Activated CD4-positive, alpha-beta T cell treated with anti-CD3 and anti-CD28 coated beads, Interleukin-2, amount 10 ng/mL, durations not matched to agents 24 days and 14 days (primary cell): ENCODE measurements around the gene LACTB. TPM values are rescaled to one million over a fixed set of nuclear protein-coding genes. Genes with fewer than 3 reads are reported as not detected.
A peak's percentile ranks its signal among the peaks of the same experiment; 100 is the strongest.

Experiments
- DNase-seq: peaks from one replicate; pipeline ENCODE4 v3.0.0; 2022
- H3K27ac Mint-ChIP-seq: one replicate; pipeline ENCODE4 v1.8.0; 2022; ENCODE audit warnings: mild to moderate bottlenecking, mixed read lengths
- H3K27me3 Mint-ChIP-seq: one replicate; pipeline ENCODE4 v1.8.0; 2022; ENCODE audit warnings: mixed read lengths
- H3K36me3 Mint-ChIP-seq: one replicate; pipeline ENCODE4 v1.8.0; 2022; ENCODE audit warnings: low read depth, mild to moderate bottlenecking, mixed read lengths
- H3K4me1 Mint-ChIP-seq: one replicate; pipeline ENCODE4 v1.8.0; 2021; ENCODE audit warnings: mixed read lengths
- H3K4me3 Mint-ChIP-seq: one replicate; pipeline ENCODE4 v1.8.0; 2022; ENCODE audit warnings: mild to moderate bottlenecking, moderate library complexity, mixed read lengths
- H3K9me3 Mint-ChIP-seq: one replicate; pipeline ENCODE4 v1.8.0; 2021; ENCODE audit warnings: mixed read lengths
- intact Hi-C: fragments of 100-400 bp; cut with micrococcal nuclease; formaldehyde crosslinking; loops from one replicate; pipeline ENCODE4 v1.15.1; 2023
- total RNA-seq: library from RNA; stranded (reverse); gene quantifications from 2 replicates; pipeline ENCODE4 v1.2.3, GENCODE V29; 2022

The LACTB gene, protein sequence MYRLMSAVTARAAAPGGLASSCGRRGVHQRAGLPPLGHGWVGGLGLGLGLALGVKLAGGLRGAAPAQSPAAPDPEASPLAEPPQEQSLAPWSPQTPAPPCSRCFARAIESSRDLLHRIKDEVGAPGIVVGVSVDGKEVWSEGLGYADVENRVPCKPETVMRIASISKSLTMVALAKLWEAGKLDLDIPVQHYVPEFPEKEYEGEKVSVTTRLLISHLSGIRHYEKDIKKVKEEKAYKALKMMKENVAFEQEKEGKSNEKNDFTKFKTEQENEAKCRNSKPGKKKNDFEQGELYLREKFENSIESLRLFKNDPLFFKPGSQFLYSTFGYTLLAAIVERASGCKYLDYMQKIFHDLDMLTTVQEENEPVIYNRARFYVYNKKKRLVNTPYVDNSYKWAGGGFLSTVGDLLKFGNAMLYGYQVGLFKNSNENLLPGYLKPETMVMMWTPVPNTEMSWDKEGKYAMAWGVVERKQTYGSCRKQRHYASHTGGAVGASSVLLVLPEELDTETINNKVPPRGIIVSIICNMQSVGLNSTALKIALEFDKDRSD
- total RNA-seq: 15.7 and 18.1 TPM in 2 replicates

DNA sequence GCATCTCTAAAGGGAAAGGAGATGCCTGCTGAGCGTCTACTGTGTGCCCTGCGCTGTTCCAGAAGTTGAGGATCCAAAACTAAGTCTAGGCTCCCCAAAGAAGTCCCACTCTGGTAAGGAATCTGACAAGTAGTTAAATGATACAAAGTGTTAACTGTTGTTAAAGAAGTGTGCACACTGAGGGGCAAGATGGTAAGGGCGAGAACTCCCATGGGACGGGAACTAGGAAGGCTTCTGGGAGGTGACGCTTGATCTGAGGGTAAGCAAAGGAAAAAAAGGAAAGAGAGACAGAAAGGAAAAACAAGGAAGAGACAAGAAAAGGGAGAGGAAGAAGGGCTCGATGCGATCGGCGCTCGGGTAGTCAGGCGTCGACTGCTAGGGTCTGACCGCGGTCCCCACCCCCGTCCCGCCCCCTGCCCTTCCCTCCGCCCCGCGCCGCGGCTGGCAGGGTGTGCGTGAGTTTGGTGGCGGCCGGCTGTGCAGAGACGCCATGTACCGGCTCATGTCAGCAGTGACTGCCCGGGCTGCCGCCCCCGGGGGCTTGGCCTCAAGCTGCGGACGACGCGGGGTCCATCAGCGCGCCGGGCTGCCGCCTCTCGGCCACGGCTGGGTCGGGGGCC lies at the start of gene LACTB:
Gene LACTB (plus strand): TSS at position 480 of the 620 bp plus-strand sequence. CDS start 11 bp downstream, at position 491.
- Mint-ChIP-seq H3K27ac (peak within 1 kb of the TSS; percentile 85), H3K4me3 (peak within 1 kb of the TSS; percentile 94), H3K9me3 (peaks cover 18% of the 10 kb centered on the region), H3K27me3 (no peaks in the 10 kb centered on the region), H3K36me3 (peaks cover 26% of the 10 kb centered on the region), H3K4me1 (peaks cover 8% of the 10 kb centered on the region)
- peak; percentile 93 for DNase-seq
- intact Hi-C loops: loop anchor here (1.0 kb wide), 3 partner anchors 36 to 73 kb away; partner anchors contain the start of genes RAB8B and RPS27L

- Mint-ChIP-seq H3K36me3 (no peaks in the 10 kb centered on the region), H3K27ac (no peak overlapping the region), H3K27me3 (no peaks in the 10 kb centered on the region), H3K9me3 (no peaks in the 10 kb centered on the region), H3K4me3 (no peak overlapping the region), H3K4me1 (peaks cover 7% of the 10 kb centered on the region)
- intact Hi-C loops: no loop called here
- no peak for DNase-seq
Observed at GRCh38 chr15:63072023-63072650, 49.5 kb upstream of the LACTB start.

DNA sequence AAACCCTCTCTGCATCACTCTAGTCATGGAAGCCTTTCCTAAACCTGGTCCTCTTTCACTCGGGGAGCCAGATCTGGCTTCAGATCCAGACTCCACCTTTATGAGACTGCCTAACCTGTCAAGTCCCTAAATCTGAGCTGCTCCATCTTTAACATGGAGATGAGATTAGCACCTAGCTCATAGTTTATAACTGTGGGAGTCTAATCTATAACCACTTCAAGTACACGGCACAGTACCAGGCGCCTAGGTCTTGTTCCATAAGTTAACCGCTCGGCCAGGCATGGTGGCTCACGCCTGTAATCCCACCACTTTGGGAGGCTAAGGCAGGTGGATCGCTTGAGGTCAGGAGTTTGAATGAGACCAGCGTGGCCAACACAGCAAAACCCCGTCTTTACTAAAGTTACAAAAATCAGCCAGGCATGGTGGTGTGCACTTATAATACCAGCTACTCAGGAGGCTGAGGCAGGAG lies 48.8 kb upstream of the LACTB start:
- Mint-ChIP-seq H3K27me3 (peaks cover 2% of the 10 kb centered on the region), H3K36me3 (no peaks in the 10 kb centered on the region), H3K27ac (no peak overlapping the region), H3K4me3 (no peak overlapping the region), H3K9me3 (no peaks in the 10 kb centered on the region), H3K4me1 (peaks cover 7% of the 10 kb centered on the region)
- intact Hi-C loops: no loop called here
- DNase-seq: no peak

DNA sequence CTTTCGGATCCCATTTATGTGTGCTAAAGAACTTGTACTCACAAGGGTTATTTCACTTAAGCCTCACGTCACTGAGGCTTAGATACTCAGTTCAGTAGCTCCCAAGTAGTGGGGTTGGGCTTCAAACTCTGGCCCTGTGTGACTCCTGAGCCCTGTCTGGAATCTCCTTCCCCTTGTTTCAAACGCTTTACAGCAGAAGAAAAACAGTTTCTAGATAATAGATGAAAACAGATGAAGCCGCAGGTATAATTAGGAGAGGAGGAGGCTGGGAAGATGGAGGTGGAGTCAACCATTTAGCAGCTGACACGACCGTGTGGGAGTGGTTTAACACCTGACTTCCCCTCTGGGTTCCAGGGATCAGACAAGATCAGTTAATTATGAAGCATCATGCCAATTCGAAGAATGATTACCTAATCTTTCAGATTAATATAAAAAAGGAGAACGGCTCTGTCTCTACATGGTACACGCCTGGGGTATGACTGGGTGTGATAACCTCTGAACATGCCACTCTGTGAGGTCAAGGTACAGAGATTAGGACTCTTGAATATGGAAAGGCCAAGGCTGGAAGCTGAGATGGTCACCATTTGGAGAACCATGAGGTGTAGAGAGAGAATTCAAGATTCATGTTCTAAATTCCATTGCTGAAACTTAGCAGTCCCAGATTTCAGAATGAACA lies 48.0 kb upstream of the LACTB start:
- intact Hi-C loops: no loop called here
- H3K36me3 Mint-ChIP-seq: no peaks in the 10 kb centered on the region
- H3K27me3 Mint-ChIP-seq: peaks cover 6% of the 10 kb centered on the region
- peaks cover 7% of the 10 kb centered on the region for H3K4me1 Mint-ChIP-seq
- no peaks in the 10 kb centered on the region for H3K9me3 Mint-ChIP-seq
- DNase-seq: no peak
- H3K27ac Mint-ChIP-seq: no peak overlapping the region
- no peak overlapping the region for H3K4me3 Mint-ChIP-seq

DNA sequence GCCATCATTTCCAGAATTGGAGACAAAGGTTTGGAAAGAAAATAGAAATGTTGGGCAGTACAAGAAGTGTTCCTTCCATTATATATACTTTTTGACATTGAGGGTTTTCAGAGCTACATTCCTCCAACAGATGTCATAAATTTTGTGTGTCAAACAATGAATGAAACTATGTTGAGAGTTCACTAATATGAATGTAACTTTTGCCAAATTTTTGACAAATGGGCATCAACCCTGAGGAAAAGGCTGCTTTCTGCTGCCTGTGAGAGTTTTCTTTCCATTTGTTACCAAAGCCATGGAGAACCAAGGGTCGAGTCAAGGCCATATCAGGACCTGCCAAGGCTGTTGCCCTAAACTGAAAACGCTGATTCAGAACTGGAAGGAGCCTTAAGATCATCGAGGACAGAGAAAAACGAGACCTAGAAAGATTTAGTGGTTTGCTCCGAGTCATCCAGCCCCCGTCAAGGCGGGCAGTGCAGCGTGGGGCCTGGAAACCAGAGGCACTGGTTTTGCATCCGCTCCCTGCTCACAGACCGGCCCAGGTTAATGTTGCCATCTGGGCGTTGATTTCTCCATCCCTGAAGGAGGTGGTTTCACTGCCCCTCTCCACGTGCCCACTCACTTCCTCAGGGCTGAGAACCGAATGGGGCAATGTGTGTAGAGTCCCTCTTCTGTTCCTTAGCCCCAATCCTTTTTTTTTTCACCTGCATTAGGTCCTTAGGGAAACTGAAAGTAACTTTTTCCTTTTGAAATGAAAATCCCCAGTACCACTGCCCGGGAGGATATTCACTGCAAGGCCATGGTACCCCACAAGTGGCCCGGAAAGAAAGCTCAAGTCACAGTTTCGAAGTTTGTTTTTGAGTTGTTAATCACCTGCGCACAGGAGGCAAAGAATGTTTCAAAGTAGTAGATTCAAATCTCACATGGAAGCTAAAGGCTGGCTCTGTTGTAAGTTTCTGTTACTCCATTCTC lies 46.4 kb upstream of the LACTB start:
- Mint-ChIP-seq H3K4me3 (no peak overlapping the region), H3K27me3 (peaks cover 10% of the 10 kb centered on the region), H3K4me1 (peaks cover 7% of the 10 kb centered on the region), H3K27ac (no peak overlapping the region), H3K9me3 (no peaks in the 10 kb centered on the region), H3K36me3 (no peaks in the 10 kb centered on the region)
- no peak for DNase-seq
- intact Hi-C loops: no loop called here

DNA sequence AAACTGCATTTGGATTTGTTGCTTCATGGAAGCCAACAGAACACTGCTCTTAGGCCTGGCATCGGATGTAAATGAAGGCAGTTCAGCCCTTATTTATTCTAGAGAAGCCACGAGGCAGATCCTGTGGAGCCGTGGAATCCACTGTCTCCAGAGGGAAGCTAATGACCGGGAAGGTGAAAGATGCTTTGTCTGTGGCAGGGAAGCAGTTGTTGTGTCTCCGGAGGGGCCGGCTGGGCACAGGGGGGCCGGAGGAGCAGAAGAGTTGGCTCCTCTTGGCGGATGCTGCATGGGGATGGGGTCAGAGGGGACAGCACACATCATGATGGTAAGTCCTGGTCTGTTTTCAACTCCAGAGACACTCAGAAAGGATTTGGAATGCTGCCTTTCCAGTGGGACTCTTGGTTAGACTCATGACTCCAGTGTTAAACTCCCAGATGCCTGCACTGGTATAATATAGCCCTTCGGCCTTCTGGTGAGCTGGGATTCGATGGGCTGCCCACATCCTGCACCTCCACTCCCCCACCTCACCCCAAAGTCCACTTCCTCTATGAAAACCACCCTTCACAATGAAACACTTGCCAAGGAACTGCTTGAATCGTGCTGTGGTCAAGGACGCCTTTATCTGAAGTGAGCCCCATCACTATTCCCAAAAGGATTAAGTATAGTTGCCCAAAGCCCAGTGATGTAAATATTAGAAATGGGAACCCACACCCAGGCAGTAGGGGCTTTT lies 45.5 kb upstream of the LACTB start:
- no peak for DNase-seq
- Mint-ChIP-seq H3K4me3 (no peak overlapping the region), H3K4me1 (peaks cover 7% of the 10 kb centered on the region), H3K27me3 (peaks cover 10% of the 10 kb centered on the region), H3K27ac (no peak overlapping the region), H3K36me3 (no peaks in the 10 kb centered on the region), H3K9me3 (no peaks in the 10 kb centered on the region)
- intact Hi-C loops: no loop called here

DNA sequence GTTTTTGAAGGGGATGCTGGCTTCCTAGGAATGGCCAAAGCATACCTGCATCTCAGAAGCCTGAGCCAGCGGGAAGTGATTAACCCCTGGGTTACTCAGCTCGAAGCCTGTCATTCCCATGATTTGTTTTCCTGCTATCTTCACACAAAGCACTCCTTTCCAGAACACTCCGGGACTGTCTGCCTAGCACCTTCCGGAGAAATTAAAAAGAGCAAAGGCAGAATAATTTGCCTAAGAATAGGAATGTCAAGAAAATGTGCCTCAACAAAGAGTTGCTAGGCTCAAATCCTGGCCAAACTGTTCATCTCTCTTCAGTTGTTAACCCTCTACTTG lies 45.0 kb upstream of the LACTB start:
- Mint-ChIP-seq H3K4me3 (no peak overlapping the region), H3K27ac (no peak overlapping the region), H3K9me3 (no peaks in the 10 kb centered on the region), H3K27me3 (peaks cover 10% of the 10 kb centered on the region), H3K36me3 (no peaks in the 10 kb centered on the region), H3K4me1 (peaks cover 7% of the 10 kb centered on the region)
- intact Hi-C loops: no loop called here
- DNase-seq: no peak

DNA sequence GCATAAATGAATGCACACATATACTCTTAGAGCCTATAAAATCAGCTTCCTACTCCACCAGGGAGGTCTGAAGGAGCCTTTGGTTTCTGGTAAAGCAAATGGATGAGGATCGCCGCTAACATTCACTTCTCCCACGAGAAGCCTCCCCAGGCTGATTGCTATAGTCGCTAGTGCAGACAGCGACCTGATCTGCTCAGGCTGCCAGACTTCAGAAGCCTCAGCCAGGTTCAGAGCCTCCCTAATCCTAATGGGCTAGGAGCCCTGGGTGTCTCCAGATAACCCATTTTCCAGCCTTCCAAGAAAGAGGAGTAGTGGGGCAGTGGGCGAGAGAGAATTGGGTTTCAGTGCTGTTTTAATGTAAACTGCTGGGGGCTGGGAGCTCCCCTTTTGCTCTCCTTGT lies 43.7 kb upstream of the LACTB start:
- no peak for DNase-seq
- Mint-ChIP-seq H3K9me3 (no peaks in the 10 kb centered on the region), H3K4me3 (no peak overlapping the region), H3K36me3 (no peaks in the 10 kb centered on the region), H3K27me3 (peaks cover 11% of the 10 kb centered on the region), H3K27ac (no peak overlapping the region), H3K4me1 (peaks cover 7% of the 10 kb centered on the region)
- intact Hi-C loops: no loop called here

- Mint-ChIP-seq H3K4me3 (no peak overlapping the region), H3K27ac (no peak overlapping the region), H3K4me1 (peaks cover 7% of the 10 kb centered on the region), H3K36me3 (no peaks in the 10 kb centered on the region), H3K9me3 (no peaks in the 10 kb centered on the region), H3K27me3 (peaks cover 13% of the 10 kb centered on the region)
- intact Hi-C loops: no loop called here
- no peak for DNase-seq
Observed at GRCh38 chr15:63079947-63080626, 41.6 kb upstream of the LACTB start.

DNA sequence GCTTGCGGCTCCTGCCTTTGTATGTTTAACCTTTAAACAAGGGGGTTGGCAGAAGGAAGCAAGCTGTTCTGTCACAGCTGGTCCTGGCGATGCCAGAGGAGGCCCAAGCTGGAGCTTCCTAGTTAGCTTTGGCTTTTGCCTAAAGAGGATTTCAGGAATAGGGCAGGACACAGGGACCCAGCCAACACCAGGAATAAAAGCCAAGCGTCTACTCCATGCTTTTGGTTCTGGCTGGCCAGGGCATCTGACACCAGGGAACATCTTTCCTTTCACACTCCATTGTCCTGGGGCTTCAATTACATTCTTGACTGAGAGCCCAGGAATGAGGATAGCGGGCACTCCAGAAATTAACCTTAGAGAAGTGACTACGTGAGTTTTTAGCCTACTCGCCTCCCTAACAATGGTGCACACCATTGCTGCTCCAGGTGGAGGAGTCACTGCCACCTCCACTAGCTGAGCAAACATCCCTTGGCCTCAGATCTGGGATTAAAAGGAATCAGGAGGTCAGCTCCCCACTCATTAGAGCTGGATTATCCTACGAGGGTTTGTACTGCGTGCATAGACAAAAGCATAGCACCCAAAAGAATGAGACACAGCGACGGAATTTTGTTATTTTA lies 40.9 kb upstream of the LACTB start:
- Mint-ChIP-seq H3K36me3 (no peaks in the 10 kb centered on the region), H3K9me3 (no peaks in the 10 kb centered on the region), H3K4me3 (no peak overlapping the region), H3K27ac (no peak overlapping the region), H3K27me3 (peaks cover 13% of the 10 kb centered on the region), H3K4me1 (peaks cover 5% of the 10 kb centered on the region)
- DNase-seq: no peak
- intact Hi-C loops: no loop called here

DNA sequence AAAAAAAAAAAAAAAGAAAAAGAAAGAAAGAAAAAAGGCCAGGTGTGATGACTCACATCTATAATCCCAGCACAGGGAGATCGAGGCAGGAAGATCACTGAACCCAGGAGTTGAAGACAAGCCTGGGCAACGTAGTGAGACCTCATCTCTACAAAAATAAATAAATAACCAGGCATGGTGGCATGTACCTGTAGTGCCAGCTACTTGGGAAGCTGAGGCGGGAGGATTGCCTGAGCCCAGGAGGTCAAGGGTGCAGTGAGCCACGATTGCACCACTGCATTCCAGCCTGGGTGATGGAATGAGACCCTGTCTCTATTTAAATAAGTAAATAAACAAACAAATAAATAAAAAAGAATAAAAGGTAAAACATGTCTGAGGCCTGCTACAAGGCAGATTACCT lies 39.3 kb upstream of the LACTB start:
- no peaks in the 10 kb centered on the region for H3K4me1 Mint-ChIP-seq
- intact Hi-C loops: no loop called here
- H3K9me3 Mint-ChIP-seq: no peaks in the 10 kb centered on the region
- H3K27ac Mint-ChIP-seq: no peak overlapping the region
- DNase-seq: no peak
- H3K27me3 Mint-ChIP-seq: peaks cover 17% of the 10 kb centered on the region
- no peak overlapping the region for H3K4me3 Mint-ChIP-seq
- no peaks in the 10 kb centered on the region for H3K36me3 Mint-ChIP-seq

DNA sequence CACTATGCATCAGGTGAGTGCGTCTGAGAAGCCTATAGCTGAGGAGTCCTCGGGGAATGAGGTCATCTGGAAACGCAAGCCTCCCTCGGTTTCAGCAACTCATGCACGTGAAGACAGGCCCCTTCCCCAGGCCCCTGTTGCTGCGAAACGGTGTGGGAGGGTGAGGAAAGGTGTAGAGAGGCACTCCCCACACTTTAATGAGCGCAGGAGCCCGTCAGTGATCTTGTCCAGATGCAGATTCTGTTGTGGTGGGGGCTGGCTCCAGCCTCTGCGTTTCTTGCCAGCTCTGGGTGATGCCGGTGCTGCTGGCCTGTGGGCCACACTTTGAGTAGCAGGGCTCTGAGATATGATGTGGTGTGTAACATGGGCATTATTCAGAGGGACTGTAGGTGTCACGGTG lies 38.6 kb upstream of the LACTB start:
- H3K27ac Mint-ChIP-seq: no peak overlapping the region
- intact Hi-C loops: no loop called here
- no peak overlapping the region for H3K4me3 Mint-ChIP-seq
- H3K27me3 Mint-ChIP-seq: peaks cover 14% of the 10 kb centered on the region
- no peaks in the 10 kb centered on the region for H3K9me3 Mint-ChIP-seq
- no peaks in the 10 kb centered on the region for H3K4me1 Mint-ChIP-seq
- DNase-seq: no peak
- H3K36me3 Mint-ChIP-seq: no peaks in the 10 kb centered on the region
